GM12864 (cell line): ENCODE measurements around the gene AKAP8L.

Source experiments
- DNase-seq: peaks from one replicate; pipeline ENCODE4 v3.0.0-alpha.2; 2011; ENCODE audit warnings: low read depth
- H3K4me3 ChIP-seq: 2 replicates; pipeline ENCODE4 v1.5.1; 2011; ENCODE audit warnings: mild to moderate bottlenecking, low read depth, low read length, control low read depth
- CTCF ChIP-seq: IDR thresholded peaks from 2 replicates; pipeline ENCODE4 v1.5.1; 2011; ENCODE audit warnings: low read depth, mild to moderate bottlenecking, moderate library complexity, low read length, control low read depth, inconsistent platforms; ENCODE audit errors: missing control alignments

Gene AKAP8L

GRCh38 chr19:15418579-15419412 lies at the start of gene AKAP8L:
TSS of gene AKAP8L (minus strand) at chr19:15418988. CDS start at chr19:15418923, 65 bp downstream.
- peak; percentile 78 for TF ChIP-seq CTCF

GRCh38 chr19:15467734-15468214 lies 49.0 kb upstream of the AKAP8L start:
- TF ChIP-seq CTCF = no peak
- H3K4me3 ChIP-seq = no peak overlapping the region
- no peak for DNase-seq

More at GRCh38 chr19:15418579-15419412, at the start of gene AKAP8L:
- peak; percentile 100 for DNase-seq
- H3K4me3 ChIP-seq = peak within 1 kb of the TSS; percentile 93

GRCh38 chr19:15466851-15467733 lies 48.3 kb upstream of the AKAP8L start:
- TF ChIP-seq CTCF = no peak
- H3K4me3 ChIP-seq = no peak overlapping the region
- peak; percentile 90 for DNase-seq

GRCh38 chr19:15464394-15465385 lies 45.9 kb upstream of the AKAP8L start, which contains the start of gene RASAL3:
TSS of gene RASAL3 (minus strand) at chr19:15464544. CDS start at chr19:15464358, 186 bp downstream.
- peak within 1 kb of the TSS; percentile 90 for H3K4me3 ChIP-seq
- no peak for DNase-seq
- TF ChIP-seq CTCF = no peak

GRCh38 chr19:15463861-15464371 lies 45.1 kb upstream of the AKAP8L start:
- DNase-seq = peak; percentile 40
- H3K4me3 ChIP-seq = peak overlapping the region; percentile 90
- TF ChIP-seq CTCF = no peak

- H3K4me3 ChIP-seq = no peak overlapping the region
- DNase-seq = no peak
- no peak for TF ChIP-seq CTCF
Observed at GRCh38 chr19:15461694-15462093, 42.9 kb upstream of the AKAP8L start.
